GM23338 (cell line): Measurements from ENCODE around the gene LRWD1. TPM values are rescaled to one million over a fixed set of nuclear protein-coding genes. Genes with fewer than 3 reads are reported as not detected.

Experiments used
- ATAC-seq: fragments of 200-7000 bp; cut with Tn5 transposase; 3 replicates; pipeline ENCODE4 v1.9.1; 2020
- DNase-seq: peaks from one replicate; pipeline ENCODE4 v3.0.0-alpha.2; 2015; ENCODE audit warnings: low spot score
- H2AFZ ChIP-seq: fragments of 200-600 bp; sonication (generic); 2 replicates; pipeline ENCODE4 v1.8.0; 2016; ENCODE audit warnings: antibody characterized with exemption, mild to moderate bottlenecking, moderate library complexity
- H3F3A ChIP-seq: fragments of 200-600 bp; sonication (generic); replicated peaks from 2 replicates; pipeline ENCODE4 v1.8.0; 2017; ENCODE audit warnings: antibody characterized with exemption, mixed run types, low read depth
- H3K27ac ChIP-seq: fragments of 200-600 bp; sonication (generic); 2 replicates; pipeline ENCODE4 v1.6.1; 2016; ENCODE audit warnings: low read depth
- H3K27me3 ChIP-seq: fragments of 200-600 bp; sonication (generic); 2 replicates; pipeline ENCODE4 v1.8.0; 2016; ENCODE audit warnings: mild to moderate bottlenecking, mixed run types, moderate library complexity; ENCODE audit not compliant: insufficient read depth
- H3K36me3 ChIP-seq: fragments of 200-600 bp; sonication (generic); 2 replicates; pipeline ENCODE4 v1.8.0; 2016; ENCODE audit warnings: mild to moderate bottlenecking; ENCODE audit not compliant: insufficient read depth
- H3K4me1 ChIP-seq: fragments of 200-600 bp; sonication (generic); 2 replicates; pipeline ENCODE4 v1.8.0; 2016; ENCODE audit warnings: mild to moderate bottlenecking, moderate library complexity; ENCODE audit not compliant: insufficient read depth
- H3K4me2 ChIP-seq: fragments of 200-600 bp; sonication (generic); 2 replicates; pipeline ENCODE4 v1.7.1; 2017; ENCODE audit warnings: mixed run types
- H3K4me3 ChIP-seq: fragments of 200-600 bp; sonication (generic); 2 replicates; pipeline ENCODE4 v1.6.1; 2016; ENCODE audit warnings: mixed run types
- H3K79me2 ChIP-seq: fragments of 200-600 bp; sonication (generic); replicated peaks from 2 replicates; pipeline ENCODE4 v1.8.0; 2017; ENCODE audit warnings: mild to moderate bottlenecking; ENCODE audit not compliant: insufficient read depth
- H3K9me2 ChIP-seq: fragments of 200-600 bp; sonication (generic); 2 replicates; pipeline ENCODE4 v1.8.0; 2017; ENCODE audit not compliant: insufficient read depth
- H4K20me1 ChIP-seq: fragments of 200-600 bp; sonication (generic); replicated peaks from 2 replicates; pipeline ENCODE4 v1.8.0; 2017; ENCODE audit warnings: mild to moderate bottlenecking; ENCODE audit not compliant: insufficient read depth
- H3K27ac Mint-ChIP-seq: 2 replicates; pipeline ENCODE4 v1.8.0; 2020; ENCODE audit warnings: inconsistent platforms, mild to moderate bottlenecking, moderate library complexity, mixed read lengths
- H3K27me3 Mint-ChIP-seq: 3 replicates; pipeline ENCODE4 v1.8.0; 2022; ENCODE audit warnings: low read depth, mild to moderate bottlenecking, moderate library complexity, mixed read lengths, inconsistent platforms; ENCODE audit not compliant: insufficient read depth, poor library complexity
- H3K36me3 Mint-ChIP-seq: 3 replicates; pipeline ENCODE4 v1.8.0; 2021; ENCODE audit warnings: low read depth, mild to moderate bottlenecking, inconsistent platforms, moderate library complexity, mixed read lengths
- H3K4me1 Mint-ChIP-seq: 3 replicates; pipeline ENCODE4 v1.8.0; 2020; ENCODE audit warnings: mild to moderate bottlenecking, inconsistent platforms, mixed read lengths
- H3K4me3 Mint-ChIP-seq: 3 replicates; pipeline ENCODE4 v1.8.0; 2021; ENCODE audit warnings: moderate library complexity, mild to moderate bottlenecking, inconsistent platforms, mixed read lengths
- H3K9me3 Mint-ChIP-seq: 3 replicates; pipeline ENCODE4 v1.8.0; 2020; ENCODE audit warnings: moderate library complexity, mild to moderate bottlenecking, inconsistent platforms, mixed read lengths
- CREB1 ChIP-seq: fragments of 250-450 bp; sonication (Bioruptor Pico); IDR thresholded peaks from 2 replicates; pipeline ENCODE4 v1.5.0; 2020; ENCODE audit warnings: low read depth, mild to moderate bottlenecking, moderate library complexity
- polyA plus RNA-seq: library from polyadenylated mRNA; unstranded; fragments of >200 nt; fragmentation: Nextera tagmentation; extraction: Ambion mirVana; gene quantifications from 2 replicates; pipeline ENCODE4 v1.2.1, GENCODE V29; 2016
- total RNA-seq: library from RNA; depleted of rRNA; stranded (reverse); fragments of >200 nt; shearing (Covaris generic); gene quantifications from 2 replicates; pipeline ENCODE4 v1.2.3, GENCODE V29; 2014
- TF ChIP-seq, protein P1 (sequence below): IDR thresholded peaks from one replicate; pipeline ENCODE4 v1.6.1; 2018; ENCODE audit warnings: antibody characterized with exemption; ENCODE audit not compliant: unreplicated experiment
- TF ChIP-seq, protein P2 (sequence below): fragments of 250-450 bp; sonication (Bioruptor Pico); IDR thresholded peaks from 2 replicates; pipeline ENCODE4 v1.5.0; 2020; ENCODE audit warnings: mild to moderate bottlenecking, moderate library complexity

Gene LRWD1
- total and polyA plus RNA-seq, 2 experiments from 2014 or later = 24.0 to 55.2 TPM

DNA sequence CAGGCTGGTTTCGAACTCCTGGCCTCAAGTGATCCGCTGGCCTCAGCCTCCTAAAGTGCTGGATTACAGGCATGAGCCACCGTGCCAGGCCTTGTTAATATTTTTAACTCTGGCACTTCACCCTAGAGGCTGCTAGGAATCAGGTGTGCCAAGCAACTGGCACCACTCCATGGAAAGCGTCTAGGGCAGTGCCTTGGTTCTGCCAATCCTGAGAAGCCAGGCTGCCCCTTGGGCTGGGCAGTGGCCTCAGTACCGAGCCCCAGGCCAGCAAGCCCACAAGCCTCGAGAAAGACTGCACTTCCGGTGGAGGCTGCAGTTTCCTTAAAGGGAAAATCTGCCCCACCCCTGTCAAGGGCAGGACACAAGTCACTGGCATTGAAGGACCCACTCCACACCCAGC is 11.5 kb upstream of the LRWD1 start:
- TF ChIP-seq, protein P1, sequence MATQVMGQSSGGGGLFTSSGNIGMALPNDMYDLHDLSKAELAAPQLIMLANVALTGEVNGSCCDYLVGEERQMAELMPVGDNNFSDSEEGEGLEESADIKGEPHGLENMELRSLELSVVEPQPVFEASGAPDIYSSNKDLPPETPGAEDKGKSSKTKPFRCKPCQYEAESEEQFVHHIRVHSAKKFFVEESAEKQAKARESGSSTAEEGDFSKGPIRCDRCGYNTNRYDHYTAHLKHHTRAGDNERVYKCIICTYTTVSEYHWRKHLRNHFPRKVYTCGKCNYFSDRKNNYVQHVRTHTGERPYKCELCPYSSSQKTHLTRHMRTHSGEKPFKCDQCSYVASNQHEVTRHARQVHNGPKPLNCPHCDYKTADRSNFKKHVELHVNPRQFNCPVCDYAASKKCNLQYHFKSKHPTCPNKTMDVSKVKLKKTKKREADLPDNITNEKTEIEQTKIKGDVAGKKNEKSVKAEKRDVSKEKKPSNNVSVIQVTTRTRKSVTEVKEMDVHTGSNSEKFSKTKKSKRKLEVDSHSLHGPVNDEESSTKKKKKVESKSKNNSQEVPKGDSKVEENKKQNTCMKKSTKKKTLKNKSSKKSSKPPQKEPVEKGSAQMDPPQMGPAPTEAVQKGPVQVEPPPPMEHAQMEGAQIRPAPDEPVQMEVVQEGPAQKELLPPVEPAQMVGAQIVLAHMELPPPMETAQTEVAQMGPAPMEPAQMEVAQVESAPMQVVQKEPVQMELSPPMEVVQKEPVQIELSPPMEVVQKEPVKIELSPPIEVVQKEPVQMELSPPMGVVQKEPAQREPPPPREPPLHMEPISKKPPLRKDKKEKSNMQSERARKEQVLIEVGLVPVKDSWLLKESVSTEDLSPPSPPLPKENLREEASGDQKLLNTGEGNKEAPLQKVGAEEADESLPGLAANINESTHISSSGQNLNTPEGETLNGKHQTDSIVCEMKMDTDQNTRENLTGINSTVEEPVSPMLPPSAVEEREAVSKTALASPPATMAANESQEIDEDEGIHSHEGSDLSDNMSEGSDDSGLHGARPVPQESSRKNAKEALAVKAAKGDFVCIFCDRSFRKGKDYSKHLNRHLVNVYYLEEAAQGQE = no peak
- TF ChIP-seq, protein P2, sequence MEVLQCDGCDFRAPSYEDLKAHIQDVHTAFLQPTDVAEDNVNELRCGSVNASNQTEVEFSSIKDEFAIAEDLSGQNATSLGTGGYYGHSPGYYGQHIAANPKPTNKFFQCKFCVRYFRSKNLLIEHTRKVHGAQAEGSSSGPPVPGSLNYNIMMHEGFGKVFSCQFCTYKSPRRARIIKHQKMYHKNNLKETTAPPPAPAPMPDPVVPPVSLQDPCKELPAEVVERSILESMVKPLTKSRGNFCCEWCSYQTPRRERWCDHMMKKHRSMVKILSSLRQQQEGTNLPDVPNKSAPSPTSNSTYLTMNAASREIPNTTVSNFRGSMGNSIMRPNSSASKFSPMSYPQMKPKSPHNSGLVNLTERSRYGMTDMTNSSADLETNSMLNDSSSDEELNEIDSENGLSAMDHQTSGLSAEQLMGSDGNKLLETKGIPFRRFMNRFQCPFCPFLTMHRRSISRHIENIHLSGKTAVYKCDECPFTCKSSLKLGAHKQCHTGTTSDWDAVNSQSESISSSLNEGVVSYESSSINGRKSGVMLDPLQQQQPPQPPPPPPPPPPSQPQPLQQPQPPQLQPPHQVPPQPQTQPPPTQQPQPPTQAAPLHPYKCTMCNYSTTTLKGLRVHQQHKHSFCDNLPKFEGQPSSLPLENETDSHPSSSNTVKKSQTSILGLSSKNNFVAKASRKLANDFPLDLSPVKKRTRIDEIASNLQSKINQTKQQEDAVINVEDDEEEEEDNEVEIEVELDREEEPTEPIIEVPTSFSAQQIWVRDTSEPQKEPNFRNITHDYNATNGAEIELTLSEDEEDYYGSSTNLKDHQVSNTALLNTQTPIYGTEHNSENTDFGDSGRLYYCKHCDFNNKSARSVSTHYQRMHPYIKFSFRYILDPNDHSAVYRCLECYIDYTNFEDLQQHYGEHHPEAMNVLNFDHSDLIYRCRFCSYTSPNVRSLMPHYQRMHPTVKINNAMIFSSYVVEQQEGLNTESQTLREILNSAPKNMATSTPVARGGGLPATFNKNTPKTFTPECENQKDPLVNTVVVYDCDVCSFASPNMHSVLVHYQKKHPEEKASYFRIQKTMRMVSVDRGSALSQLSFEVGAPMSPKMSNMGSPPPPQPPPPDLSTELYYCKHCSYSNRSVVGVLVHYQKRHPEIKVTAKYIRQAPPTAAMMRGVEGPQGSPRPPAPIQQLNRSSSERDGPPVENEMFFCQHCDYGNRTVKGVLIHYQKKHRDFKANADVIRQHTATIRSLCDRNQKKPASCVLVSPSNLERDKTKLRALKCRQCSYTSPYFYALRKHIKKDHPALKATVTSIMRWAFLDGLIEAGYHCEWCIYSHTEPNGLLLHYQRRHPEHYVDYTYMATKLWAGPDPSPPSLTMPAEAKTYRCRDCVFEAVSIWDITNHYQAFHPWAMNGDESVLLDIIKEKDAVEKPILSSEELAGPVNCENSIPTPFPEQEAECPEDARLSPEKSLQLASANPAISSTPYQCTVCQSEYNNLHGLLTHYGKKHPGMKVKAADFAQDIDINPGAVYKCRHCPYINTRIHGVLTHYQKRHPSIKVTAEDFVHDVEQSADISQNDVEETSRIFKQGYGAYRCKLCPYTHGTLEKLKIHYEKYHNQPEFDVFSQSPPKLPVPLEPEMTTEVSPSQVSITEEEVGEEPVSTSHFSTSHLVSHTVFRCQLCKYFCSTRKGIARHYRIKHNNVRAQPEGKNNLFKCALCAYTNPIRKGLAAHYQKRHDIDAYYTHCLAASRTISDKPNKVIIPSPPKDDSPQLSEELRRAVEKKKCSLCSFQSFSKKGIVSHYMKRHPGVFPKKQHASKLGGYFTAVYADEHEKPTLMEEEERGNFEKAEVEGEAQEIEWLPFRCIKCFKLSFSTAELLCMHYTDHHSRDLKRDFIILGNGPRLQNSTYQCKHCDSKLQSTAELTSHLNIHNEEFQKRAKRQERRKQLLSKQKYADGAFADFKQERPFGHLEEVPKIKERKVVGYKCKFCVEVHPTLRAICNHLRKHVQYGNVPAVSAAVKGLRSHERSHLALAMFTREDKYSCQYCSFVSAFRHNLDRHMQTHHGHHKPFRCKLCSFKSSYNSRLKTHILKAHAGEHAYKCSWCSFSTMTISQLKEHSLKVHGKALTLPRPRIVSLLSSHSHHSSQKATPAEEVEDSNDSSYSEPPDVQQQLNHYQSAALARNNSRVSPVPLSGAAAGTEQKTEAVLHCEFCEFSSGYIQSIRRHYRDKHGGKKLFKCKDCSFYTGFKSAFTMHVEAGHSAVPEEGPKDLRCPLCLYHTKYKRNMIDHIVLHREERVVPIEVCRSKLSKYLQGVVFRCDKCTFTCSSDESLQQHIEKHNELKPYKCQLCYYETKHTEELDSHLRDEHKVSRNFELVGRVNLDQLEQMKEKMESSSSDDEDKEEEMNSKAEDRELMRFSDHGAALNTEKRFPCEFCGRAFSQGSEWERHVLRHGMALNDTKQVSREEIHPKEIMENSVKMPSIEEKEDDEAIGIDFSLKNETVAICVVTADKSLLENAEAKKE (CRISPR knock-in tag) = no peak
- TF ChIP-seq CREB1 (CRISPR knock-in tag) = no peak

More for the DNA sequence above, 11.5 kb upstream of the LRWD1 start:
- no peak overlapping the region for H3K27ac Mint-ChIP-seq
- Histone ChIP-seq H3K27me3 (no peaks in the 10 kb centered on the region), H3F3A (0 out of 2 replicates have a peak, but pooled peaks cover 3% of the 10 kb centered on the region), H3K9me2 (no peaks in the 10 kb centered on the region), H3K36me3 (peaks cover 7% of the 10 kb centered on the region; the same call in 1 of the 2 replicates), H3K4me3 (no peak overlapping the region), H3K27ac (no peak overlapping the region), H4K20me1 (no peaks in the 10 kb centered on the region; the same call in 1 of the 2 replicates), H3K4me2 (no peak overlapping the region), H3K4me1 (no peaks in the 10 kb centered on the region), H2AFZ (no peak overlapping the region), H3K79me2 (no peaks in the 10 kb centered on the region)
- ATAC-seq (no peak), DNase-seq (no peak)
- peaks cover 16% of the 10 kb centered on the region for H3K36me3 Mint-ChIP-seq
- peaks cover 6% of the 10 kb centered on the region for H3K27me3 Mint-ChIP-seq
- no peak overlapping the region for H3K4me3 Mint-ChIP-seq
- H3K9me3 Mint-ChIP-seq = no peaks in the 10 kb centered on the region
- peaks cover 4% of the 10 kb centered on the region; the same call in 1 of the 3 replicates for H3K4me1 Mint-ChIP-seq
